Fibroblast of lung (primary cell): ENCODE measurements around the gene GLUL. TPM values are rescaled to one million over a fixed set of nuclear protein-coding genes. Genes with fewer than 3 reads are reported as not detected.

Experiments used
- DNase-seq, 2 donors: peaks; one replicate each; pipeline versions ENCODE4 v3.0.0 to v3.0.0-alpha.2; 2010; ENCODE audit warnings: low read depth in 2 of 2
- H2AFZ ChIP-seq: 2 replicates; pipeline ENCODE4 v1.5.1; 2012; ENCODE audit warnings: low read length, control low read depth, inconsistent platforms
- H3K27ac ChIP-seq: 2 replicates; pipeline ENCODE4 v1.5.1; 2011; ENCODE audit warnings: low read length, control low read depth; ENCODE audit not compliant: insufficient read depth
- H3K27me3 ChIP-seq: 2 replicates; pipeline ENCODE4 v1.5.1; 2011; ENCODE audit warnings: mild to moderate bottlenecking, low read length; ENCODE audit not compliant: control insufficient read depth, insufficient read depth
- H3K36me3 ChIP-seq: 2 replicates; pipeline ENCODE4 v1.5.1; 2011; ENCODE audit warnings: low read length; ENCODE audit not compliant: control insufficient read depth, insufficient read depth
- H3K4me1 ChIP-seq: 2 replicates; pipeline ENCODE4 v1.5.1; 2011; ENCODE audit warnings: low read length; ENCODE audit not compliant: control insufficient read depth, insufficient read depth; ENCODE audit errors: extremely low read depth
- H3K4me2 ChIP-seq: 2 replicates; pipeline ENCODE4 v1.5.1; 2011; ENCODE audit warnings: low read length, control low read depth; ENCODE audit not compliant: insufficient read depth; ENCODE audit errors: extremely low read depth
- H3K4me3 ChIP-seq, 4 experiments: fragments of 200-600 bp in 1 of 4; sonication (generic) in 1 of 4; replicated peaks in 1 of 4; 2 replicates each; pipeline ENCODE4 v1.5.1; 2011 to 2016; ENCODE audit warnings: low read length in 4 of 4, low read depth in 3 of 4, mild to moderate bottlenecking in 3 of 4, control low read depth in 2 of 4, inconsistent platforms in 1 of 4, mixed read lengths in 1 of 4; ENCODE audit not compliant: insufficient read depth in 1 of 4; ENCODE audit errors: control extremely low read depth in 1 of 4
- H3K79me2 ChIP-seq: 2 replicates; pipeline ENCODE4 v1.5.1; 2012; ENCODE audit warnings: mild to moderate bottlenecking, low read length, inconsistent platforms; ENCODE audit not compliant: control insufficient read depth, insufficient read depth
- H3K9ac ChIP-seq: 2 replicates; pipeline ENCODE4 v1.5.1; 2011; ENCODE audit warnings: mild to moderate bottlenecking, low read length, control low read depth; ENCODE audit not compliant: insufficient read depth
- H3K9me3 ChIP-seq: 2 replicates; pipeline ENCODE4 v1.5.1; 2012; ENCODE audit warnings: low read depth, low read length; ENCODE audit not compliant: control insufficient read depth, insufficient read depth
- H4K20me1 ChIP-seq: 2 replicates; pipeline ENCODE4 v1.5.1; 2011; ENCODE audit warnings: low read length; ENCODE audit not compliant: control insufficient read depth, insufficient read depth; ENCODE audit errors: extremely low read depth
- EZH2 ChIP-seq: IDR thresholded peaks from 2 replicates; pipeline ENCODE4 v1.5.1; 2012; ENCODE audit warnings: low read length, control low read depth, mild to moderate bottlenecking; ENCODE audit errors: missing control alignments
- polyA plus RNA-seq, 2 donors: library from polyadenylated mRNA; depleted of rRNA in 1 of 2; stranded (reverse) in 1 of 2; unstranded in 1 of 2; fragments of >200 nt; gene quantifications; 2 replicates each; pipeline ENCODE4 v1.2.1, GENCODE V29; 2011 to 2012; ENCODE audit warnings: missing spikeins in 1 of 2
- total RNA-seq: library from RNA; depleted of rRNA; stranded (reverse); fragments of >200 nt; gene quantifications from 2 replicates; pipeline ENCODE4 v1.2.1, GENCODE V29; 2014
- TF ChIP-seq, protein P1 (sequence below), 2 donors: IDR thresholded peaks in 1 of 2; conservative IDR thresholded peaks in 1 of 2; 1 replicate in 1 of 2; 2 replicates in 1 of 2; pipeline ENCODE4 v1.5.1; 2011 to 2012; ENCODE audit warnings: low read length in 2 of 2, control low read depth in 1 of 2, inconsistent platforms in 1 of 2, low read depth in 1 of 2, mild to moderate bottlenecking in 1 of 2

Gene GLUL
- total and polyA plus RNA-seq, 2 donors (not counting 1 experiment from before 2014, with no cell fraction given), result 187 to 523 TPM

DNA sequence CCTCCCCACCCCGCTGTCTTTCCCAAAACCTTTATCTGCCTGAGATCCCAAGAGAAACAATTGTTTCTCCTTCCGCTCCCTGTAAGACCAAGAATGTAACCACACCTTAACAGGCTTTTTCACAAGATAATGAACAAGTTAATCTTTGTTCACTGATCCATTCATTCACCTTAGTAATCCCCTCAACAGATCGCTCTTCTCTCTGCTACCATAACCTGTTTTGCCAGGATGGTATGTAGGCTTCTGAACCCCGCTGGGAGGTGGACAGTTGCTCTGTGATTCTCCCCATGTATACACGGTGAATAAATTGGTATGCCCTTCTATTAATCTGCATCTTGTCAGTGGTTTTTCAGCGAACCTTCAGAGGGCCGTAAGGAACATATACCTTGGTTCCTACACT lies 39.7 kb upstream of the GLUL start:
- Histone ChIP-seq H3K27ac (no peak overlapping the region), H3K9ac (no peak overlapping the region), H3K79me2 (no peaks in the 10 kb centered on the region), H3K4me1 (no peaks in the 10 kb centered on the region), H4K20me1 (no peaks in the 10 kb centered on the region), H3K36me3 (no peaks in the 10 kb centered on the region), H3K4me2 (no peak overlapping the region), H3K27me3 (no peaks in the 10 kb centered on the region), H3K4me3 (no peak overlapping the region), H2AFZ (no peak overlapping the region), H3K9me3 (no peaks in the 10 kb centered on the region)
- no peak for TF ChIP-seq EZH2
- TF ChIP-seq, protein P1, sequence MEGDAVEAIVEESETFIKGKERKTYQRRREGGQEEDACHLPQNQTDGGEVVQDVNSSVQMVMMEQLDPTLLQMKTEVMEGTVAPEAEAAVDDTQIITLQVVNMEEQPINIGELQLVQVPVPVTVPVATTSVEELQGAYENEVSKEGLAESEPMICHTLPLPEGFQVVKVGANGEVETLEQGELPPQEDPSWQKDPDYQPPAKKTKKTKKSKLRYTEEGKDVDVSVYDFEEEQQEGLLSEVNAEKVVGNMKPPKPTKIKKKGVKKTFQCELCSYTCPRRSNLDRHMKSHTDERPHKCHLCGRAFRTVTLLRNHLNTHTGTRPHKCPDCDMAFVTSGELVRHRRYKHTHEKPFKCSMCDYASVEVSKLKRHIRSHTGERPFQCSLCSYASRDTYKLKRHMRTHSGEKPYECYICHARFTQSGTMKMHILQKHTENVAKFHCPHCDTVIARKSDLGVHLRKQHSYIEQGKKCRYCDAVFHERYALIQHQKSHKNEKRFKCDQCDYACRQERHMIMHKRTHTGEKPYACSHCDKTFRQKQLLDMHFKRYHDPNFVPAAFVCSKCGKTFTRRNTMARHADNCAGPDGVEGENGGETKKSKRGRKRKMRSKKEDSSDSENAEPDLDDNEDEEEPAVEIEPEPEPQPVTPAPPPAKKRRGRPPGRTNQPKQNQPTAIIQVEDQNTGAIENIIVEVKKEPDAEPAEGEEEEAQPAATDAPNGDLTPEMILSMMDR (conservative IDR thresholded peaks at IDR 0.05 in 1 of 2, IDR thresholded peaks at IDR 0.05 in 1 of 2; ENCODE audit: low read depth in 1 of 2, low read length in 2 of 2), result no peak
- no peak for DNase-seq

DNA sequence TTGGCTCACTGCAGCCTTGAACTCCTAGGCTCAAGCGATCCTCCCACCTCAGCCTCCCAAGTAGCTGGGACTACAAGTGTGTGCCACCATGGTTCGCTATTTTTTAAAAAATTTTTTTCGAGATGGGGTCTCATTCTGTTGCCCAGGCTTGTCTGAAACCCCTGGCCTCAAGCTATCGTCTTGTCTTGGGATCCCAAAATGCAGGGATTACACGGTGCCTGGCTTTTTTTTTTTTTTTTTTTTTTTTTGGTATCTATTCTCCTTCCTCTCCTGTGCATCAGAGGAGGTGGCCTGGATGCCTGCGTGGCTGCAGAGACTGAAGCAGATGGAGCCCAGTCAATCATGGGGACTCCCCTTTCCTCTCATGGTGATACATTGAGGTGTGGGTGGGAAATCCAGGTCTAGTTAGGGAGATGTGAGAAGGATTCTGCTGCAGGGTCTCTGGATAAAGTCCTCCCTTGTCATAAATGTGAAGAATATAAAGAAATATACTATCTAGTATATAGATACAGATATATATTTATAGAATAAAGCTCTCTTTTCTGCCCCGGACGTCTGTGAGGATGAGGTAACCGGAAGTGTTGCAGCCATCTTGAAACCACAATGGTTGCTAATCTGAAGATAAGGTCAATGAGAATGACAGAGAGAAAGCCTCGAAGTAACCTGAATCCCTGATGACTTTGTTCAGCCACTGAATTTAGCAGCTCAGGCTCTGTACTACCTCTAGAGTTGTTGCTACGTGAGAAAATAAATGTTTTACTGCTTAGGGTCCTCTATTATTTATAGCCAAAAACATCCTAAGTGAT lies 38.9 kb upstream of the GLUL start:
- Histone ChIP-seq H3K9ac (no peak overlapping the region), H3K27me3 (no peaks in the 10 kb centered on the region), H4K20me1 (no peaks in the 10 kb centered on the region), H3K36me3 (no peaks in the 10 kb centered on the region), H3K79me2 (no peaks in the 10 kb centered on the region), H3K4me1 (no peaks in the 10 kb centered on the region), H3K4me3 (no peak overlapping the region), H3K4me2 (no peak overlapping the region), H3K9me3 (no peaks in the 10 kb centered on the region), H2AFZ (no peak overlapping the region), H3K27ac (no peak overlapping the region)
- TF ChIP-seq, protein P1 (conservative IDR thresholded peaks at IDR 0.05 in 1 of 2, IDR thresholded peaks at IDR 0.05 in 1 of 2; ENCODE audit: low read depth in 1 of 2, low read length in 2 of 2), result no peak
- DNase-seq, result peak in 1 of 2 donors; percentile 12

DNA sequence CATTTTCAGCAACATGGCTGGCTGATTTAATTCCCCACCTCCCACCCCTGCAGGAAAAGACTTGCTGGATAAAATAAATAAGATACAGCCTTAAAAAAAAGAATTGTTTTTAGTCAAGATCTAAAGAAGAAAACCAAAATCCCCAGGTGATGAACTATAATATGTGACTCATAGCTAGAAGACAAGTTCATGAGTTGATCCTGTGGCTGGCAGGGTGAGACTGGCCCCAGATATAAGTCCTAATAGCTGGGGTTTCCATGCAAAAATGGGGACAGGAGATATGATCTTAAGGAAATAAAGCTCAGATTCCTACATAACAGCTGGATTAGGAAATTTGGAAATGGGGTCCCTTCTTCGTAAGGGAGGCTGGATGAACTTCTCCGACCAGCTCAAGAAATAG lies 36.5 kb upstream of the GLUL start:
- TF ChIP-seq, protein P1 (conservative IDR thresholded peaks at IDR 0.05 in 1 of 2, IDR thresholded peaks at IDR 0.05 in 1 of 2; ENCODE audit: low read depth in 1 of 2, low read length in 2 of 2), result no peak
- TF ChIP-seq EZH2, result no peak
- Histone ChIP-seq H3K4me1 (no peaks in the 10 kb centered on the region), H3K27me3 (no peaks in the 10 kb centered on the region), H3K9me3 (no peaks in the 10 kb centered on the region), H3K79me2 (no peaks in the 10 kb centered on the region), H3K27ac (no peak overlapping the region), H3K4me3 (no peak overlapping the region), H3K36me3 (no peaks in the 10 kb centered on the region), H3K4me2 (no peak overlapping the region), H2AFZ (no peak overlapping the region), H3K9ac (no peak overlapping the region), H4K20me1 (no peaks in the 10 kb centered on the region)
- DNase-seq, result no peak
